PFSK-1 (cell line): Measurements from ENCODE around the gene FBXL7.

ENCODE experiments used
- FOXP2 ChIP-seq: optimal IDR thresholded peaks from 2 replicates; pipeline ENCODE3; 2011; ENCODE audit warnings: borderline replicate concordance, control low read depth, inconsistent platforms; ENCODE audit not compliant: insufficient read depth; ENCODE audit errors: extremely low read length, extremely low read depth
- POLR2AphosphoS5 ChIP-seq: IDR thresholded peaks from 2 replicates; pipeline ENCODE4 v1.6.1; 2012; ENCODE audit warnings: low read depth, mild to moderate bottlenecking, control low read depth, low read length, moderate library complexity
- SIN3A ChIP-seq: IDR thresholded peaks from 2 replicates; pipeline ENCODE4 v1.6.1; 2012; ENCODE audit warnings: mild to moderate bottlenecking, low read length, moderate library complexity, borderline replicate concordance; ENCODE audit not compliant: insufficient read depth
- TAF1 ChIP-seq: IDR thresholded peaks from 2 replicates; pipeline ENCODE4 v1.6.1; 2012; ENCODE audit warnings: low read length, control low read depth, borderline replicate concordance; ENCODE audit not compliant: insufficient read depth
- TF ChIP-seq, protein P1 (sequence below), 2 experiments: IDR thresholded peaks; 2 replicates each; pipeline versions ENCODE4 v1.6.1 to v1.8.0; 2011 to 2012; ENCODE audit warnings: low read depth in 2 of 2, low read length in 2 of 2, control low read depth in 1 of 2, inconsistent platforms in 1 of 2, mild to moderate bottlenecking in 1 of 2, moderate library complexity in 1 of 2; ENCODE audit not compliant: insufficient read depth in 1 of 2

Gene FBXL7

DNA sequence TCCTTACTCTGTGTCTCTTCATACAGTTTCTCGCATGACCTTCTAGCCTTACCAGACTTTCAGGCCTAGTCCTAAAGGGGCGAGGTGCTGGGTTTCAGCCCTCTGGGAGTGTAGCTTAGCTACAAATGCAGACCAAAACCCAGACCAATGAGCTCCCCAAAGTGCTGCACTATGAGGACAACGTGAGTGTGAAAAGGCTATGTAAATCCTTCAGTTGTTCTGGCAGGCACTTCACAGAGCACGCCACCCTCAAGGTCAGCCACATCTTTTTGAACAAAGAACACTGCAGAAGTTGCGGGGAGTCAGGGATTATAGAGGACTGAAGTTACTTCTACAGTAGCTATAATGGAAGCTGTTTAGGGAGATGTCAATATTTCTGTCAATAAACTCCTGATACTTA, 377.9 kb downstream of the FBXL7 start:
- TF ChIP-seq, protein P1, sequence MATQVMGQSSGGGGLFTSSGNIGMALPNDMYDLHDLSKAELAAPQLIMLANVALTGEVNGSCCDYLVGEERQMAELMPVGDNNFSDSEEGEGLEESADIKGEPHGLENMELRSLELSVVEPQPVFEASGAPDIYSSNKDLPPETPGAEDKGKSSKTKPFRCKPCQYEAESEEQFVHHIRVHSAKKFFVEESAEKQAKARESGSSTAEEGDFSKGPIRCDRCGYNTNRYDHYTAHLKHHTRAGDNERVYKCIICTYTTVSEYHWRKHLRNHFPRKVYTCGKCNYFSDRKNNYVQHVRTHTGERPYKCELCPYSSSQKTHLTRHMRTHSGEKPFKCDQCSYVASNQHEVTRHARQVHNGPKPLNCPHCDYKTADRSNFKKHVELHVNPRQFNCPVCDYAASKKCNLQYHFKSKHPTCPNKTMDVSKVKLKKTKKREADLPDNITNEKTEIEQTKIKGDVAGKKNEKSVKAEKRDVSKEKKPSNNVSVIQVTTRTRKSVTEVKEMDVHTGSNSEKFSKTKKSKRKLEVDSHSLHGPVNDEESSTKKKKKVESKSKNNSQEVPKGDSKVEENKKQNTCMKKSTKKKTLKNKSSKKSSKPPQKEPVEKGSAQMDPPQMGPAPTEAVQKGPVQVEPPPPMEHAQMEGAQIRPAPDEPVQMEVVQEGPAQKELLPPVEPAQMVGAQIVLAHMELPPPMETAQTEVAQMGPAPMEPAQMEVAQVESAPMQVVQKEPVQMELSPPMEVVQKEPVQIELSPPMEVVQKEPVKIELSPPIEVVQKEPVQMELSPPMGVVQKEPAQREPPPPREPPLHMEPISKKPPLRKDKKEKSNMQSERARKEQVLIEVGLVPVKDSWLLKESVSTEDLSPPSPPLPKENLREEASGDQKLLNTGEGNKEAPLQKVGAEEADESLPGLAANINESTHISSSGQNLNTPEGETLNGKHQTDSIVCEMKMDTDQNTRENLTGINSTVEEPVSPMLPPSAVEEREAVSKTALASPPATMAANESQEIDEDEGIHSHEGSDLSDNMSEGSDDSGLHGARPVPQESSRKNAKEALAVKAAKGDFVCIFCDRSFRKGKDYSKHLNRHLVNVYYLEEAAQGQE (IDR thresholded peaks at IDR 0.05; ENCODE audit: insufficient read depth in 1 of 2, low read depth in 2 of 2, low read length in 2 of 2), result no peak
- TF ChIP-seq TAF1, result no peak
- no peak for TF ChIP-seq POLR2AphosphoS5
- no peak for TF ChIP-seq FOXP2

DNA sequence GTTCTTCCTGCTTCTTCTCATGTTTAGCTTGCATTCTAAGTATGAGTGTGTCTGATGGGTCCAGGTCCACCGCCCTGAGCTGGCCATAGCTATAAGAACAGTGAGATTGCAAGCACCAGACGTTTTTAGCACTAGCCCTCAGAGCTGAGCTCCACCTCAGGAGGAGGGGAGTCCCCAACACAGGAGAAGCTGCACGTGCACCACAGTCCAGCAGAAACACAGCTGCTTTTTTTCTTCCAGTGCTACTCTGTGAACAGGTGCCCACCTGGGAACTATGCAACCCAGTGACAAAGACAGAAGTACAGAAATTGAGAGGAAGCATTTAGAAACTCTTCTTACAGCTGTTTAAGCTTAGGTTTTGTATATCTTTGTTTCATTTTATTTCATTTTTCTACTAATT, 380.2 kb downstream of the FBXL7 start:
- TF ChIP-seq FOXP2 (no peak), SIN3A (no peak), TAF1 (no peak), POLR2AphosphoS5 (no peak)
- TF ChIP-seq, protein P1 (IDR thresholded peaks at IDR 0.05; ENCODE audit: insufficient read depth in 1 of 2, low read depth in 2 of 2, low read length in 2 of 2), result no peak

DNA sequence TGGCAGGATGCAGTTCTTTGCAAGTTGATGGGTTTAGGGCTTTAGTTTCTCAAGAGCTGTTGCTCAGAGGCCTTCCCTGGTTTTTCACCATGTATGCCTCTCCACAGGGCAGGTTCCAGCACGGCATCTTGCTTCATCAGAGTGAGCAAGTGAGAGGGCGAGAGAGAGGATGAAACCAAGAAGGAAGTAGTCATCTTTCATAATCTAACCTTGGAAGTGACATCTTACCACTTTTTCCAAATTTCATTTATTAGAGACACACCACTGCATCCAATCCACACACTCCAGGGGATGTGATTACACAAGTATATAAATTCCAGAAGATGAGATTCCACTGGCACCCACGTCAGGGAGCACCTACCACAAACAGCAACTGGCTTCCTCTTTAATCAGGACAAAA, 385.2 kb downstream of the FBXL7 start:
- TF ChIP-seq FOXP2, result no peak
- TF ChIP-seq POLR2AphosphoS5, result no peak
- TF ChIP-seq, protein P1 (IDR thresholded peaks at IDR 0.05; ENCODE audit: insufficient read depth in 1 of 2, low read depth in 2 of 2, low read length in 2 of 2), result no peak
- TF ChIP-seq SIN3A, result no peak
- TF ChIP-seq TAF1, result no peak

DNA sequence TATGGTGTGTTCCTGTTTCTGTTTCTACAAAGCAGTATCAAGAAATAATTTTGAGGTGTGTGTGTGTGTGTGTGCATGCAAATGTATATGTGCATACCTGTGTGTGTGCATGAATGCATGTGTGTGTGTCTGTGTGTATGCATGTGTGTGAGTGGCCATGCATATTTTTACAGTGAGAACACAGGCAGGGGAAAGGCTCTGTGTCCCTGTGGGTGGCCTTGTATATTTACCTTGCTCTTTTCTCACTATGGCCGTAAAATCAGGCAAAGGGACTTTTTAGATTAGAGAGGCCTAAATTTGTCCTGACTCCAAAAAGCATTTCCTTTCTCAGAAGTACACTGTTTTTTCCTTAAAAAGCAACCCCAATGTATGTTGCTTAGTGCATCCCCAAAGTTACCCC, 386.2 kb downstream of the FBXL7 start:
- TF ChIP-seq POLR2AphosphoS5 (no peak), SIN3A (no peak), TAF1 (no peak), FOXP2 (no peak)
- TF ChIP-seq, protein P1 (IDR thresholded peaks at IDR 0.05; ENCODE audit: insufficient read depth in 1 of 2, low read depth in 2 of 2, low read length in 2 of 2), result no peak

DNA sequence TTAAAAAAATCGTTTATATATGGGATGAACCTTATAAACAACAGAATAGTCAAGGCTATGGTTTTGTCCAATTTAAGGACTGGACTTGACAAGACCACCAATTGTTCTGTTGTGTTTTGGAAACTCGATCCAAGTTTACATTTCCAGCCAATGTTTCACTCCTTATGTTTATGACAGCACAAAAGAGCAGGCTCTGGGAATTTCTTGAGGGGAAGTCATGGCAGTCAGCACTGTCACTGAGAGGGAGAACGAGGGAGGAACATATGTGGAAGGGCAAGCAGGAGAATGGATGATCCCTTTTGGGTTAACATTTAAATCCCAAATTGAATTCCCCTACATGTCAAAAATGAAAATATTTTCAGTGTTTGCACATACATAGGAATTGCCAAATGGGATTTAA, 387.1 kb downstream of the FBXL7 start:
- TF ChIP-seq TAF1 (no peak), FOXP2 (no peak), SIN3A (no peak), POLR2AphosphoS5 (no peak)
- TF ChIP-seq, protein P1 (IDR thresholded peaks at IDR 0.05; ENCODE audit: insufficient read depth in 1 of 2, low read depth in 2 of 2, low read length in 2 of 2), result no peak
